ENCODE results near the gene RRAS. TPM values are rescaled to one million over a fixed set of nuclear protein-coding genes. Genes with fewer than 3 reads are reported as not detected.

RRAS gene
- total RNA-seq, 4 donors from 2014 or later = 62.9 to 113 (median 101) TPM

DNA sequence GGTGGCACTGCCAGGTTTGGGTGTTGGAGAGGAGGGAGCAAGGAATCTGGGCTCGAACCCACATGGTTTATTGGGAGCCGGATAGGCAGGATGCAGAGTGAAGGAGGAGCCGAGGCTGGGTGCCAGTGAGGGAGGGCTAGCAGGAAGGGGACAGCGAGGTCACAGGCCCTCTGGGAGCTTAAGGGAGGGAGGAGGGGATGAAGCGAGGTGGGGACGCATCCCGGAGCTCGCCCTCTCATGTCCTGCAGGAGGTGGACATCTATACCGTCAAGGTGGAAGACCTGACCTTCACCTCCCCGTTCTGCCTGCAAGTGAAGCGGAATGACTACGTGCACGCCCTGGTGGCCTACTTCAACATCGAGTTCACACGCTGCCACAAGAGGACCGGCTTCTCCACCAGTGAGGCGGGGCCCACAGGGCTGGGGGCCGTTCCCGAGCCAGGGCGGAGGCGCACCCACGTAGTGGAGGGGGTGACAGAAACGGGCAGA lies 45.9 kb upstream of the RRAS start:
- TF ChIP-seq, protein P1, sequence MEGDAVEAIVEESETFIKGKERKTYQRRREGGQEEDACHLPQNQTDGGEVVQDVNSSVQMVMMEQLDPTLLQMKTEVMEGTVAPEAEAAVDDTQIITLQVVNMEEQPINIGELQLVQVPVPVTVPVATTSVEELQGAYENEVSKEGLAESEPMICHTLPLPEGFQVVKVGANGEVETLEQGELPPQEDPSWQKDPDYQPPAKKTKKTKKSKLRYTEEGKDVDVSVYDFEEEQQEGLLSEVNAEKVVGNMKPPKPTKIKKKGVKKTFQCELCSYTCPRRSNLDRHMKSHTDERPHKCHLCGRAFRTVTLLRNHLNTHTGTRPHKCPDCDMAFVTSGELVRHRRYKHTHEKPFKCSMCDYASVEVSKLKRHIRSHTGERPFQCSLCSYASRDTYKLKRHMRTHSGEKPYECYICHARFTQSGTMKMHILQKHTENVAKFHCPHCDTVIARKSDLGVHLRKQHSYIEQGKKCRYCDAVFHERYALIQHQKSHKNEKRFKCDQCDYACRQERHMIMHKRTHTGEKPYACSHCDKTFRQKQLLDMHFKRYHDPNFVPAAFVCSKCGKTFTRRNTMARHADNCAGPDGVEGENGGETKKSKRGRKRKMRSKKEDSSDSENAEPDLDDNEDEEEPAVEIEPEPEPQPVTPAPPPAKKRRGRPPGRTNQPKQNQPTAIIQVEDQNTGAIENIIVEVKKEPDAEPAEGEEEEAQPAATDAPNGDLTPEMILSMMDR (IDR thresholded peaks at IDR 0.05; ENCODE audit: low read depth) = no peak

DNA sequence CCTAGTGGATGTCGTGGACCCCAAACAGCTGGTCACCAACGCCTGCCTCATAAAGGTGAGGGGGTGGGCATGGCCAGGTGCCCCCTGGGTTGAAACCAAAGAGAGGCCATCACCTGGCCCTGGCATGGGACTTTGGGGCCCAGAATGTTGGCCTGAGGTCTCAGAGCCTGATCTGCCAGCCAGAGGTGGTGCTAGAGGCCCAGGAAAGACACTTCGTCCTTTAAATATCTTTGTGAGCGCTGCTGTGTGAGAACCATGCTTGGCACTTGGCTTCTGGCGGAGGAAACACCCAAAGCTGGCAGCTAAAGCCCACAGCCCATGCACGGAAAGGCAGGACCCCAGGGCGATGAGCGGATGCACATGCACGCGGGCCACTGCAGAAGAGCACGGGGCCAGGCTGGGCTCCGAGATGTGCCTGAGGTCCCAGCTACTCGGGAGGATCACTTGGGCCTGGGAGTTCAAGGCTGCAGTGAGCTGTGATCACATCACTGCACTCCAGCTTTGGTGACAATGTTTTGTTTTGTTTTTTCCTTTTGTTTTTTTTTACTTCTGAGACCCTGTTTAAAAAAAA lies 45.1 kb upstream of the RRAS start:
- TF ChIP-seq, protein P1 (IDR thresholded peaks at IDR 0.05; ENCODE audit: low read depth) = no peak

DNA sequence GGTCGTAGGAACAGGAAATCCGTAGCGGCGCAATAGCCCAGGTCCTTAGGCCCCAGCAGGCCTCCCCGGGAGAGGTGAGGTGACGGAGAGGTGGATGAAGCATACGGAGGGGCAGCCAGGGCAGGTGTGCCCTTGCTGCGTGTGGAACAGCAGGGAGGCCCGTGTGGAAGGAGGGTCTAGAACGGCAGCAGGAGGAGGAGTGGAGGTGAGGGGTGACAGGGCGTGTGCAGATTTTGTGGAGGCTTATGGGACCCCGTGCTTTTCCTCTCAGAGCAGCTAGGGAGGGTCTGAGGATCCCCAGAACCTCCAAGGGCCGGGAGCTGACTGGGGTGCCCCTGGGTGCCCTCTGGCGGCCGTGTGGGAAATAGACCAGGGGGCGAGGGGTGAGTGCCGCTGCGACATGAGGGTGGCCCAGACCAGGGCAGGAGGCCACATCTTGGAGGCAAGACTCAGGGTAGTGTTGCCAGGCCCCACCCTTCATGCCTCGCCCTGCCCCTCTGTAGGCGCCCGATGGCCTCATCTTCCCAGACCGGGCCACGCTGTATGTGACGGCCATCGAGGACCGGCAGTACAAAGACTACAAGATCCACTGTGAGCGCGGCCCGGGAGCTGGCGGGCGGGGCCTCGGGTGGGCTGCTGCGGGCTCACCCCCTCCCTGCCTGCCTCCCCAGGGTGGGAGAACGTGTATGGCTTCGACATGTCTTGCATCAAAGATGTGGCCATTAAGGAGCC lies 44.5 kb upstream of the RRAS start:
- TF ChIP-seq, protein P1 (IDR thresholded peaks at IDR 0.05; ENCODE audit: low read depth) = no peak

DNA sequence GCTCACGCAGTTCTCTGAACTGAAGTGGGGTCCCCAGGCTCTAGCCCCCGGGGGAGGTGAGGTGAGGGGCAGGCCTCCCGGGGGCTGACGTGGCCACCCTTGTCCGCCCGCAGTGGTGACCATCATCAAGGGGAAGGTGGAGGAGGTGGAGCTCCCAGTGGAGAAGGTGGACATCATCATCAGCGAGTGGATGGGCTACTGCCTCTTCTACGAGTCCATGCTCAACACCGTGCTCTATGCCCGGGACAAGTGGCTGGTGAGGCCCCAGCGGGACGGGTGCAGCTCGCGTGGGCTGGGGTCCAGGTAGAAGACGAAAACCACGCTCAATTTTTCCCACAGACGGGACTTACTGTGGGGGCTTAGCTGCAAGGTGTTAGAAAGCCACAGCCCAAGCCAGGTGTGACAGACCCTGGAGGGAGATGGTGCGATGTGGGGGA lies 43.9 kb upstream of the RRAS start:
- TF ChIP-seq, protein P1 (IDR thresholded peaks at IDR 0.05; ENCODE audit: low read depth) = no peak

DNA sequence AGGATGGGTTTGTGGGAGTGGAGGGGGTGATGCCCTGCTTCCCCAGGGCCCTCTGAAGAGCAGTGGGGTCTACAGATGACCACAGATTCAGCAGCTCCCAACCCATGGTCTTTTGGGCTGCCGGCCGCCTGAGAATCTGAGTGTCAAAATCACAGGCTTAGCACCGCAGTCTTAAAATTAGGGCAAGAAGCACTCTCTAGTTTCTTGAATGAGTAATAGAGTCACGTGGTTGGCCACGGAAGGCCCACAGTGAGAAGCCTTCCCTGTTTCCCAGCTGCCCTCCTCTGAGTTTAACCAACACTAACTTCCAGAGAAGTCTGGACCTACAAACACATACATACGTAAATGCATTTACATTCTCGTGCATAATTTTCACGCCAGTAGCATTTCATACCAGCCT lies 42.3 kb upstream of the RRAS start:
- TF ChIP-seq, protein P1 (IDR thresholded peaks at IDR 0.05; ENCODE audit: low read depth) = no peak

DNA sequence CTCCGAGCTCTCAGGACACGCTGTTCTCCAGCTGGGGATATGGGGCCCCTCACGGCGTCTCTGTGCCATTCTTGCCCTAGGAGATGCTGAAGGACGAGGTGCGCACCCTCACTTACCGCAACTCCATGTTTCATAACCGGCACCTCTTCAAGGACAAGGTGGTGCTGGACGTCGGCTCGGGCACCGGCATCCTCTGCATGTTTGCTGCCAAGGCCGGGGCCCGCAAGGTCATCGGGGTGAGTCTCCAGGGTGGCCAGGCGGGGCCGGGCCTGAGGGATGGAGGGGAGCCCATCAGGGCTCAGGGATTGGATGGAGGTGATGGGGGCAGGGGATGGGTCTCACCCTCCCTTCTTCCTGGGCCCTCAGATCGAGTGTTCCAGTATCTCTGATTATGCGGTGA lies 41.9 kb upstream of the RRAS start:
- TF ChIP-seq, protein P1 (IDR thresholded peaks at IDR 0.05; ENCODE audit: low read depth) = no peak

All from subcutaneous adipose tissue (tissue), 4 donors.